NCI-H2107 (cell line): ENCODE results near the gene JAGN1.
"Not testable (repeated sequence)": the region's sequence is repeated elsewhere in the genome, so short reads cannot be mapped to it uniquely, and the experiment has no call there.

Experiments
- DNase-seq: peaks from one replicate; lab custom pipeline; 2025; lab: John Stamatoyannopoulos, UW

The JAGN1 gene

DNA sequence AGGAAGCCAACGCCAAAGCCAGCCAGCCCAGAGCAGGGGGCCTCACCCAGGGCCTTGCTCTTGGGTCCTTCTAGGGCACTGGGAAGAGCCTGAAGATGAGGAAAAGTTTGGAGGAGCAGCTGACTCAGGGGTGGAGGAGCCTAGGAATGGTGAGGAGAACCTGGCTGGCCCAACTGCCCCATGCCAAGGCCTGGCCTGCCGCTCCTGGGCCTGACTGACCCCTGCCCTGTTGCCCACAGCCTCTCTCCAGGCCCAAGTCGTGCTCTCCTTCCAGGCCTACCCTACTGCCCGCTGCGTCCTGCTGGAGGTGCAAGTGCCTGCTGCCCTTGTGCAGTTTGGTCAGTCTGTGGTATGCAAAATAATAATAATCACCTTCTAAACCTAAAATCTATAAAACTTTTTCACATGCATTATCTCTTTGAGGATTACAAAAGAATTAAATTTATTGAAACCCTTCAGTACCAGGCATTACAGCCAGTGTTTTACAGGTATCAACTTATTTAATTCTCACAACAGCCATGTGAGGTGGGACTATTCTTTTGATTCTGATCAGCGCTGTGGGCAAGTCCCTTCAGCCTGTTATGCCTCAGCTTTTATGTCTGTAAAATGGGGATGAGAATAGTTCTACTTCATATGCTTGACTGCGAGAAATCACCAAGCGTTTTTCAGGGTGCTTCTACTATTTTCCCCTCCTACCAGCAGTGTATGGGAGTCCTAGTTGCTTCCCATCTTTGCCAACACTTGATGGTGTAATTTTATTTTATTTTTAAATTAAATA is 28.0 kb downstream of the JAGN1 start:
- DNase-seq: no peak

DNA sequence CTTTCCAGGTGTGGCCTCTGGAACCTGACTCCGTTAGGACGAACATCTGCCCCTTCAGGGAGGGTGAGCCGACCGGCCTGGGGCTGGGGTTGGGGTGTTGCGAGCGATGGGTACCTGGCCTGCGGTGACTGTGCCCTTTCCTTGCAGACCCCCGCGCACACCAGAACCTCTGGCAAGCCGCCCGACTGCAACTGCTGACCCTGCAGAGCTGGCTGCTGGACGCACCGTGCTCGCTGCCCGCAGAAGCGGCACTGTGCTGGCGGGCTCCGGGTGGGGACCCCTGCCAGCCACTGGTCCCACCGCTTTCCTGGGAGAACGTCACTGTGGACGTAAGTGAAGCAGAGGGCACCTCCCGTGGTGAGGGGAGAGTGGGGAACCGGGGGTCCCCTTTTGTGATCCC is 37.7 kb downstream of the JAGN1 start:
- no peak for DNase-seq

DNA sequence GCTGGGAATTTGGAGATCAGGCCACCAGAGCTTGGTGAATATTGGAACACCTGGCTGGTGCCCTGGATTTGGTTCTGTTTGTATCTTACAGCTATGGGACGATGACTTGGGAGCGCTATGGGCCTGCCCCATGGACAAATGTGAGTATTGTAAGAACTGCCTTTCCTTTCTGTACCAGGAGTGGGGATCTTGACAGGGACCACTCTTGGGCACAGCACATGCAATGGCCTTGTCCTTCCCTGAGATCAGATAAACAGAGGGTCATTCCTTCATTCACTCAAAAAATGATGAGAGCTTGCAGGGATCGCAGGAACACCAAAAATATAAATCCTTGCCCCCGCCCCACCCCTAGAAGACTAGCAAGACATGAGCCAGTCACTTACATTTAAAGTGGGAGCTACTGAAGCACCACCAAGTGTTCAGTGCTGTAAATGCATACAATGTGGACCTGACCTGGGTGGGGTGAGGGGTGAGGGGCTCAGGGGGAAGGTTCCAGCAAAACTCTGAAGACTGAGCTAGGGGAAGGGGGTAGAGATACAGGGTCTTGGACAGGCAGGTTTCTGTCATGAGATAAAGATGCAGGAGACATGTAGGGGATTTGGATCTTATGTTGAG is 40.5 kb downstream of the JAGN1 start:
- DNase-seq: no peak

DNA sequence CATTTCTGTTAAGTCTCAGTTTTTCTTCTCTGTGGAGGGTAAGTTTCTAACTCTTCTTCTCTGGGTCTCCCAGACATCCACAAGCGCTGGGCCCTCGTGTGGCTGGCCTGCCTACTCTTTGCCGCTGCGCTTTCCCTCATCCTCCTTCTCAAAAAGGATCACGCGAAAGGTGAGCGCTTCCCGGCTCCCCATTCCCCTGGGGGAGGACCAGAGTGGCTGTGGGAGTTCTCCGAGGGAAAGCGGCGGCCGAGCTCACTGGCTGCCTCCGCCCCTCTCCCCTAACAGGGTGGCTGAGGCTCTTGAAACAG is 42.1 kb downstream of the JAGN1 start:
- DNase-seq: no peak

DNA sequence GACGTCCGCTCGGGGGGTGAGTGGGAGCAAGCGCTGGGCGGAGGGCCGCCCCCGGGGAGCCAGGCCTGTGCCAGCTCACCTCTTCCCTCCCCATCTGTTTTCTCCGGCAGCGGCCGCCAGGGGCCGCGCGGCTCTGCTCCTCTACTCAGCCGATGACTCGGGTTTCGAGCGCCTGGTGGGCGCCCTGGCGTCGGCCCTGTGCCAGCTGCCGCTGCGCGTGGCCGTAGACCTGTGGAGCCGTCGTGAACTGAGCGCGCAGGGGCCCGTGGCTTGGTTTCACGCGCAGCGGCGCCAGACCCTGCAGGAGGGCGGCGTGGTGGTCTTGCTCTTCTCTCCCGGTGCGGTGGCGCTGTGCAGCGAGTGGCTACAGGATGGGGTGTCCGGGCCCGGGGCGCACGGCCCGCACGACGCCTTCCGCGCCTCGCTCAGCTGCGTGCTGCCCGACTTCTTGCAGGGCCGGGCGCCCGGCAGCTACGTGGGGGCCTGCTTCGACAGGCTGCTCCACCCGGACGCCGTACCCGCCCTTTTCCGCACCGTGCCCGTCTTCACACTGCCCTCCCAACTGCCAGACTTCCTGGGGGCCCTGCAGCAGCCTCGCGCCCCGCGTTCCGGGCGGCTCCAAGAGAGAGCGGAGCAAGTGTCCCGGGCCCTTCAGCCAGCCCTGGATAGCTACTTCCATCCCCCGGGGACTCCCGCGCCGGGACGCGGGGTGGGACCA is 42.6 kb downstream of the JAGN1 start:
- peak; percentile 20 for DNase-seq

DNA sequence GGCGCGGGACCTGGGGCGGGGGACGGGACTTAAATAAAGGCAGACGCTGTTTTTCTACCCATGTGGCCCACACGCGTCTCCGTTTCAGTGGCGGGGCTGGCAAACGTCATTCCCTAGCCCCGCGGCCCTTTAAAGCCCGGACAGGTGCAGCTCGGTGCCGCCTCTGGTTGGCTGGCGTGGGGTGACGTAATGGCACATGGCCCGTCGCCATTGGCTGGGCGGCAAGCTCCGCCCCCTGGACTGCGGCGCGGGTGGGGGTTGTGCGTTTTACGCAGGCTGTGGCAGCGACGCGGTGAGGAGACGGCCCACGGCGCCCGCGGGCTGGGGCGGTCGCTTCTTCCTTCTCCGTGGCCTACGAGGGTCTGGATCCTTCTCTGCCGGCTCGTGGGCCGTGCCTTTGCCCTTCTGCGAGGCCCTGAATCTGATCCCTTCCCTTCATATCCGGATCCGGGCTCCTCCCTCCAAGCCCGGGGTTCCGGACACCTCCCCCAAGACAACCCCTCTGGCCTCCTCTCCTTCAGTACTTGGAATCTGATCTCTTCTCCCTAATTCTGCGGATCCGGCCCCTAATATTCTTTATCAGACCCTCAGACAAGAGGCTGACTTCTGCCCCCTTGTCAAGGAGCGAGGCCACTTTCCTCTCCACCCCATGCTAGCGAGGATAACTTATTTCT is 43.3 kb downstream of the JAGN1 start, which contains the start of gene CRELD1:
TSS of gene CRELD1 (plus strand) at position 274 of the 674 bp plus-strand sequence. CDS start 605 bp downstream, outside the sequence.
- peak; percentile 62 for DNase-seq

DNA sequence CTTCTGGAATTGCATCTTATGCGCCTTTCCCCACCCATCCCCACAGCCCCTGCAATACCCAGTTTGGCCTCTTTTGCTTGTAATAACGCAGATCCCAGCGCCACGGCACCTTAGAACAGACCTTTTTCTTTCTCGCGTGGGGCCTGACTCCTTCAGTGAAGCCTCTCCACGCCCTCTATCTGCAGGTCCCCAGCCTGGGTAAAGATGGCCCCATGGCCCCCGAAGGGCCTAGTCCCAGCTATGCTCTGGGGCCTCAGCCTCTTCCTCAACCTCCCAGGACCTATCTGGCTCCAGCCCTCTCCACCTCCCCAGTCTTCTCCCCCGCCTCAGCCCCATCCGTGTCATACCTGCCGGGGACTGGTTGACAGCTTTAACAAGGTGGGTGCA is 43.8 kb downstream of the JAGN1 start:
- no peak for DNase-seq

DNA sequence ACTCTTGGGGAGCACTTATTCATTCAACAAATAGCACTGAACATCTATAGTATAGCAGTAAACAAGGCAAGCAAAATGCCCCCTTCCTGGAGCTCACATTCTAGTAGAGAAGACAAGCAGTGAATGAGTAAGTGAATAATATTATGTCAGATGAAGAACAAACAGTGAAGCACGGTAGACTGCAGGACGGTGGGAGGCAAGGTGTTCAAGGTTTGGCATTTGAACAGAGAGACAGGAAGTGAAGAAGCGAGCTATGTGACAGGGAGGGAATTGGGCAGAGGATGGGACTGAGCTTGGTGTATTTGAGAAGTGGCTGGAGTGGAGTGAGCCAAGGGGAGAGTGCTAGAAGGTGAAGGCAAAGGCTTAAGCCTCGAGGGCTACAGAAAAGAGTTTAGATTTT is 44.6 kb downstream of the JAGN1 start:
- no peak for DNase-seq

DNA sequence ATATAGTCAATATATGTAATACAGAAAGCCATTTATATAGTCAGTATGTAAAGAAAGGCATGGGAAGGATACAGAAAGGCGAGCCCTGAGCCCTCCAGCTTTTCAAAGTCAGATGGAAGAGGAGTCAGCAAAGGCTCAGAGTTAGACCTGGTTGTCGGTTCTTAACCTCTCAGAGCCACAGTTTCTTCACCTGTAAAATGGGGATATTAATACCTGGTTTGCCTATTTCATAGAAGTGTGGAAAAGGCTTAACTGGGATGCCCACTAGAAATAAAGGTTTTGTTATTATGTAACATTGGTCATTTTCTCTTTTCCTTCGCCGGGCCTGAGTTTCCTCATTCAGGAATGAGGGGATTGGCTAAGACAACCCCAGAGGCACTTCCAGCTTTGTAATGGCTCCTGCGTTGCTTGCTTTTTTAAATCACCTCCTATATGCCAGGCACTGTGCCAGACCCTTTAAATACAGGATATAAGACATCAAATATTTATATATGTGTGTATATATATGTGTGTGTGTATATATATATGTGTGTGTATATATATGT is 45.6 kb downstream of the JAGN1 start:
- DNase-seq: no peak

DNA sequence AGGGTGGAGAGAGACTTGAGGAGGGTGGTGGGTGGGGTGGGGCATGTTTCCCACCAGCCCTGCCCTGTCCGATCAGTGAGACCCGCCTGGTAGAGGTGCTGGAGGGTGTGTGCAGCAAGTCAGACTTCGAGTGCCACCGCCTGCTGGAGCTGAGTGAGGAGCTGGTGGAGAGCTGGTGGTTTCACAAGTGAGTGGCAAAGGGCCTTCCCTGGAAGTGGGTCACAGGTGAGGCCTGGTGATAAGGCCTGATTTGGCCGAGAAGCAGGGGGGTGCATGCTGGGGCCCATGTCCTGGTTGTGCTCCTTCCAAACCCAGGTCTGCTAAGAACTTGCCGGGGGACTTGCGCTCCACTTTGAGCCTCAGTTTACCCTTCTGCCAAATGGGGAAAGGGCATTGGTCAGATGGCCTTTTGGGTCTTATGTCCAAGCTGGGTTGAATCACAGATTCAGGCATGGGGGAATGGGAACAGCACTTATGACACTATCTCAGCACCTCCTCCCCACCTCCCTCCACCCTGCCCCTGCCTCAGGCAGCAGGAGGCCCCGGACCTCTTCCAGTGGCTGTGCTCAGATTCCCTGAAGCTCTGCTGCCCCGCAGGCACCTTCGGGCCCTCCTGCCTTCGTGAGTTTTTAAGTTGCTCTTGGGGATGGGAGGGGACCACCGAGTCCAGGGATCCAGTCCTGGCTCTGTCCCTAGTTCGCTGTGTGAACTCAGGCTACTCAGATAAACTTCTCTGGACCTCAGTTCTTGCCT is 47.3 kb downstream of the JAGN1 start:
- DNase-seq: no peak

DNA sequence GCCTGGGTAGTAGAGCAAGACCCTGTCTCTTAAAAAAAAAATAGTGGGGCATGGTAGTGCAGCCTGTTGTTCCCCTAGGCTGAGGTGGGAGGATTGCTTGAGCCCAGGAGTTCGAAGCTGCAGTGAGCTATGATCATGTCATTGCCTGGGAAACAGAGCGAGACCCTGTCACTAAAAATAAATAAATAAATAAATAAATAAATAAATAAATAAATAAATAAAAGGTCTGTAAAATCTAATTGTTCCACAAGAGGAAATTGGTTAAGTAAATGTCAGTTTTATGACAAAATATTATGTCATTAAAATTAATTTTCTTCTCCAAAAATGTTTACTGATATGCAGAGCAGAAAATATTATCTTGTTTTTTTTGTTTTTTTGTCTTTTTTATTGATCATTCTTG is 48.6 kb downstream of the JAGN1 start:
- no peak for DNase-seq

DNA sequence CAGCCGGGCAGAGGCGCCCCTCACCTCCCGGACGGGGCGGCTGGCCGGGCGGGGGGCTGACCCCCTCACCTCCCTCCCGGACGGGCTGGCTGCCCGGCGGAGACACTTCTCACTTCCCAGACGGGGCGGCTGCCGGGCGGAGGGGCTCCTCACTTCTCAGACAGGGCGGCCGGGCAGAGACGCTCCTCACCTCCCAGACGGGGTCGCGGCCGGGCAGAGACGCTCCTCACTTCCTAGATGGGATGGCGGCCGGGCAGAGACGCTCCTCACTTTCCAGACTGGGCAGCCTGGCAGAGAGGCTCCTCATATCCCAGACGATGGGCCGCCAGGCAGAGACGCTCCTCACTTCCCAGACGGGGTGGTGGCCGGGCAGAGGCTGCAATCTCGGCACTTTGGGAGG is 49.5 kb downstream of the JAGN1 start:
- DNase-seq: not testable (repeated sequence)

DNA sequence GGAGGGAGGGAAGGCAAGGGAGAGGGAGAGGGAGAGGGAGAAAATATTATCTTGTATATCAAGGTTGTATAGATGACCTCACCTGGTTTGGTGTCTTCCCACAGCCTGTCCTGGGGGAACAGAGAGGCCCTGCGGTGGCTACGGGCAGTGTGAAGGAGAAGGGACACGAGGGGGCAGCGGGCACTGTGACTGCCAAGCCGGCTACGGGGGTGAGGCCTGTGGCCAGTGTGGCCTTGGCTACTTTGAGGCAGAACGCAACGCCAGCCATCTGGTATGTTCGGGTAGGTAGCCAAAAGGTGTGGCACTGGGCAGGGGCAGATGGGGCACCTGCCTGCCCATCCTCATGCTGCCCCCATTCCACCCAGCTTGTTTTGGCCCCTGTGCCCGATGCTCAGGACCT is 50.3 kb downstream of the JAGN1 start:
- no peak for DNase-seq

DNA sequence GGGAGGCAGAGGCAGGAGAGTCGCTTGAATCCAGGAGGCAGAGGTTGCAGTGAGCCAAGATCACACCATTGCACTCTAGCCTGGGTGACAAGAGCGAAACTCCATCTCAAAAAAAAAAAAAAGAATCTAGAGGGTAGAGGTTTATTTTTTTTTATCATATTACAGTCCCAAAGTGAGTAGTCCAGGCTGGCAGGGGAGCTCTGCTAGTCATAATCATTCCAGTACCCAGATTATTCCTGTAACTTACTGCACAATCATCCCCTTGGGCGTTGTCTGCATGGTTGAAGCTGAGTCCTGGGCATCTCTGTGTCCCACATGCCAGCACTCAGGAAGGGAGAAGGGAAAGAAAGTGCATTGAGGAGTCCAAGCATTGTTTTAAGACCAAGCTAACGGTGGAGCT is 51.8 kb downstream of the JAGN1 start:
- DNase-seq: no peak

DNA sequence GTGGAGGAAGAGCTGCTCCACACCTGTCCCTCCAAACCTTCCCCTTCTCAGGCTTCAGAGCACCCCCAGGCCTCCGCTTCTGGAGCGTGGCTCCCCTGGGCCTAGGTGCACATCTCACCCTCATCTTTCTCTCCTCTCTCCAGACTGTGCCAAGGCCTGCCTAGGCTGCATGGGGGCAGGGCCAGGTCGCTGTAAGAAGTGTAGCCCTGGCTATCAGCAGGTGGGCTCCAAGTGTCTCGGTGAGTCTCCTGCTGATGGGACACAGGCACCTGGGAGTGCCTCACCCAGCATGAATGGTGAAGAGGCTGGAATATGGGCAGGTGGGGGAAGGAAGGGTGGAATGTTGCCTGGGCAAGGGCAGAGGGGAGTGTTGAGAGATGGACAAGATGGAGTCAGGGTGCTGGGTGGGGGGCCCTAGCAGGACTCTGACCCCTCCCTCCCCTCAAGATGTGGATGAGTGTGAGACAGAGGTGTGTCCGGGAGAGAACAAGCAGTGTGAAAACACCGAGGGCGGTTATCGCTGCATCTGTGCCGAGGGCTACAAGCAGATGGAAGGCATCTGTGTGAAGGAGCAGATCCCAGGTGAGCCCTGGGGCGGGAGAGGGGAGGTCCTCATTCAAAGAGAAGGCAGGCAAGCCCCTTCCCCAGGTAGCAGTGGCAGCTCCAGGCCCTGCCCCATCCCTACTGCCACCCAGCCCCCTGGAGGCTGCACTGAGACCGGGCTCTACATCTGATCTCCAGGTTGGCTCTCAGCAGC is 52.7 kb downstream of the JAGN1 start:
- no peak for DNase-seq
